GM23338 (cell line): Measurements from ENCODE around the gene RIN3. TPM values are rescaled to one million over a fixed set of nuclear protein-coding genes. Genes with fewer than 3 reads are reported as not detected.

ENCODE experiments used
- ATAC-seq: fragments of 200-7000 bp; cut with Tn5 transposase; 3 replicates; pipeline ENCODE4 v1.9.1; 2020
- DNase-seq: peaks from one replicate; pipeline ENCODE4 v3.0.0-alpha.2; 2015; ENCODE audit warnings: low spot score
- H2AFZ ChIP-seq: fragments of 200-600 bp; sonication (generic); 2 replicates; pipeline ENCODE4 v1.8.0; 2016; ENCODE audit warnings: antibody characterized with exemption, mild to moderate bottlenecking, moderate library complexity
- H3F3A ChIP-seq: fragments of 200-600 bp; sonication (generic); replicated peaks from 2 replicates; pipeline ENCODE4 v1.8.0; 2017; ENCODE audit warnings: antibody characterized with exemption, mixed run types, low read depth
- H3K27ac ChIP-seq: fragments of 200-600 bp; sonication (generic); 2 replicates; pipeline ENCODE4 v1.6.1; 2016; ENCODE audit warnings: low read depth
- H3K27me3 ChIP-seq: fragments of 200-600 bp; sonication (generic); 2 replicates; pipeline ENCODE4 v1.8.0; 2016; ENCODE audit warnings: mild to moderate bottlenecking, mixed run types, moderate library complexity; ENCODE audit not compliant: insufficient read depth
- H3K36me3 ChIP-seq: fragments of 200-600 bp; sonication (generic); 2 replicates; pipeline ENCODE4 v1.8.0; 2016; ENCODE audit warnings: mild to moderate bottlenecking; ENCODE audit not compliant: insufficient read depth
- H3K4me1 ChIP-seq: fragments of 200-600 bp; sonication (generic); 2 replicates; pipeline ENCODE4 v1.8.0; 2016; ENCODE audit warnings: mild to moderate bottlenecking, moderate library complexity; ENCODE audit not compliant: insufficient read depth
- H3K4me2 ChIP-seq: fragments of 200-600 bp; sonication (generic); 2 replicates; pipeline ENCODE4 v1.7.1; 2017; ENCODE audit warnings: mixed run types
- H3K4me3 ChIP-seq: fragments of 200-600 bp; sonication (generic); 2 replicates; pipeline ENCODE4 v1.6.1; 2016; ENCODE audit warnings: mixed run types
- H3K79me2 ChIP-seq: fragments of 200-600 bp; sonication (generic); replicated peaks from 2 replicates; pipeline ENCODE4 v1.8.0; 2017; ENCODE audit warnings: mild to moderate bottlenecking; ENCODE audit not compliant: insufficient read depth
- H3K9me2 ChIP-seq: fragments of 200-600 bp; sonication (generic); 2 replicates; pipeline ENCODE4 v1.8.0; 2017; ENCODE audit not compliant: insufficient read depth
- H4K20me1 ChIP-seq: fragments of 200-600 bp; sonication (generic); replicated peaks from 2 replicates; pipeline ENCODE4 v1.8.0; 2017; ENCODE audit warnings: mild to moderate bottlenecking; ENCODE audit not compliant: insufficient read depth
- H3K27ac Mint-ChIP-seq: 2 replicates; pipeline ENCODE4 v1.8.0; 2020; ENCODE audit warnings: inconsistent platforms, mild to moderate bottlenecking, moderate library complexity, mixed read lengths
- H3K27me3 Mint-ChIP-seq: 3 replicates; pipeline ENCODE4 v1.8.0; 2022; ENCODE audit warnings: low read depth, mild to moderate bottlenecking, moderate library complexity, mixed read lengths, inconsistent platforms; ENCODE audit not compliant: insufficient read depth, poor library complexity
- H3K36me3 Mint-ChIP-seq: 3 replicates; pipeline ENCODE4 v1.8.0; 2021; ENCODE audit warnings: low read depth, mild to moderate bottlenecking, inconsistent platforms, moderate library complexity, mixed read lengths
- H3K4me1 Mint-ChIP-seq: 3 replicates; pipeline ENCODE4 v1.8.0; 2020; ENCODE audit warnings: mild to moderate bottlenecking, inconsistent platforms, mixed read lengths
- H3K4me3 Mint-ChIP-seq: 3 replicates; pipeline ENCODE4 v1.8.0; 2021; ENCODE audit warnings: moderate library complexity, mild to moderate bottlenecking, inconsistent platforms, mixed read lengths
- H3K9me3 Mint-ChIP-seq: 3 replicates; pipeline ENCODE4 v1.8.0; 2020; ENCODE audit warnings: moderate library complexity, mild to moderate bottlenecking, inconsistent platforms, mixed read lengths
- EZH2 ChIP-seq: fragments of 200-600 bp; sonication (generic); IDR thresholded peaks from one replicate; pipeline ENCODE4 v1.8.0; 2017; ENCODE audit warnings: antibody characterized with exemption, mild to moderate bottlenecking, low read depth; ENCODE audit not compliant: unreplicated experiment
- EZH2phosphoT487 ChIP-seq: fragments of 200-600 bp; sonication (generic); IDR thresholded peaks from one replicate; pipeline ENCODE4 v1.8.1; 2018; ENCODE audit warnings: antibody characterized with exemption; ENCODE audit not compliant: unreplicated experiment
- JUNB ChIP-seq: IDR thresholded peaks from one replicate; pipeline ENCODE4 v1.6.1; 2016; ENCODE audit warnings: antibody characterized with exemption; ENCODE audit not compliant: unreplicated experiment
- NANOG ChIP-seq: IDR thresholded peaks from 2 replicates; pipeline ENCODE4 v1.6.1; 2016; ENCODE audit warnings: antibody characterized with exemption, borderline replicate concordance
- POLR2AphosphoS5 ChIP-seq: IDR thresholded peaks from 2 replicates; pipeline ENCODE4 v1.6.1; 2016; ENCODE audit warnings: antibody characterized with exemption, low read depth
- REST ChIP-seq: IDR thresholded peaks from one replicate; pipeline ENCODE4 v1.6.1; 2018; ENCODE audit warnings: antibody characterized with exemption; ENCODE audit not compliant: unreplicated experiment
- STAT1 ChIP-seq: IDR thresholded peaks from one replicate; pipeline ENCODE4 v1.6.1; 2016; ENCODE audit warnings: antibody characterized with exemption; ENCODE audit not compliant: unreplicated experiment
- ZNF331 ChIP-seq: fragments of 250-450 bp; sonication (Bioruptor Pico); IDR thresholded peaks from 2 replicates; pipeline ENCODE4 v1.5.0; 2020; ENCODE audit warnings: low read depth, mild to moderate bottlenecking, moderate library complexity
- polyA plus RNA-seq: library from polyadenylated mRNA; unstranded; fragments of >200 nt; fragmentation: Nextera tagmentation; extraction: Ambion mirVana; gene quantifications from 2 replicates; pipeline ENCODE4 v1.2.1, GENCODE V29; 2016
- total RNA-seq: library from RNA; depleted of rRNA; stranded (reverse); fragments of >200 nt; shearing (Covaris generic); gene quantifications from 2 replicates; pipeline ENCODE4 v1.2.3, GENCODE V29; 2014
- TF ChIP-seq, protein P1 (sequence below), 2 experiments: fragments of 200-600 bp in 1 of 2; sonication (generic) in 1 of 2; conservative IDR thresholded peaks; 2 replicates each; pipeline versions ENCODE4 v1.5.1 to v1.6.1; 2016 to 2017; ENCODE audit warnings: antibody characterized with exemption in 2 of 2, low read depth in 2 of 2, mild to moderate bottlenecking in 2 of 2, moderate library complexity in 1 of 2
- TF ChIP-seq, protein P2 (sequence below): IDR thresholded peaks from 2 replicates; pipeline ENCODE4 v1.6.1; 2016; ENCODE audit warnings: antibody characterized with exemption

RIN3 gene
- total and polyA plus RNA-seq, 2 experiments from 2014 or later = 0.97 to 1.5 TPM

DNA sequence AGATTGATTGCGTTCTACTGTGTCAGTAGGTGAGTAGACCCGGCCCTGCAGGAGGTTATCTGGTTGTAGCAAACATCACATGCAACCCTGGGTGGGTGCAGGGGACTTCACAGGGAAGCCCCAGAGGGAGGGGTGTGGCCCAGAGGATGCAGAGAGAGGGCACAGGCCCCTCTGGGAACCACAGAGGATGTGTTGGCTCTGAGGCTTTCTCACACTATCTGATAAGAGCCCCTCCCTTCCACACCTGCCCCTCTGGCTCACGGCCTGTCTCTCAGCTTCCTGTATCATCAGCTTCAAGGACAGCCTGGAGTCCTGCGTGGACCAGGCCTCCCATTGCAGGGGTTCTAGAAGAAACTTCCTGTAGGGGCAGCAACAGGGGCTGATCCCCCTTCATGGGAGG, 101.9 kb downstream of the RIN3 start (continued):
- TF ChIP-seq, protein P1, sequence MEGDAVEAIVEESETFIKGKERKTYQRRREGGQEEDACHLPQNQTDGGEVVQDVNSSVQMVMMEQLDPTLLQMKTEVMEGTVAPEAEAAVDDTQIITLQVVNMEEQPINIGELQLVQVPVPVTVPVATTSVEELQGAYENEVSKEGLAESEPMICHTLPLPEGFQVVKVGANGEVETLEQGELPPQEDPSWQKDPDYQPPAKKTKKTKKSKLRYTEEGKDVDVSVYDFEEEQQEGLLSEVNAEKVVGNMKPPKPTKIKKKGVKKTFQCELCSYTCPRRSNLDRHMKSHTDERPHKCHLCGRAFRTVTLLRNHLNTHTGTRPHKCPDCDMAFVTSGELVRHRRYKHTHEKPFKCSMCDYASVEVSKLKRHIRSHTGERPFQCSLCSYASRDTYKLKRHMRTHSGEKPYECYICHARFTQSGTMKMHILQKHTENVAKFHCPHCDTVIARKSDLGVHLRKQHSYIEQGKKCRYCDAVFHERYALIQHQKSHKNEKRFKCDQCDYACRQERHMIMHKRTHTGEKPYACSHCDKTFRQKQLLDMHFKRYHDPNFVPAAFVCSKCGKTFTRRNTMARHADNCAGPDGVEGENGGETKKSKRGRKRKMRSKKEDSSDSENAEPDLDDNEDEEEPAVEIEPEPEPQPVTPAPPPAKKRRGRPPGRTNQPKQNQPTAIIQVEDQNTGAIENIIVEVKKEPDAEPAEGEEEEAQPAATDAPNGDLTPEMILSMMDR (conservative IDR thresholded peaks at IDR 0.05; ENCODE audit: low read depth in 2 of 2) = no peak

GRCh38 chr14:92616178-92616577, 102.6 kb downstream of the RIN3 start:
- peaks cover 4% of the 10 kb centered on the region for H3K9me3 Mint-ChIP-seq
- Histone ChIP-seq H3K9me2 (peaks cover 5% of the 10 kb centered on the region; the same call in 1 of the 2 replicates), H4K20me1 (no peaks in the 10 kb centered on the region), H3K36me3 (no peaks in the 10 kb centered on the region), H3K27me3 (no peaks in the 10 kb centered on the region), H3F3A (no peaks in the 10 kb centered on the region), H3K27ac (no peak overlapping the region), H3K4me3 (no peak overlapping the region), H3K79me2 (no peaks in the 10 kb centered on the region), H2AFZ (no peak overlapping the region), H3K4me1 (no peaks in the 10 kb centered on the region), H3K4me2 (no peak overlapping the region)
- peaks cover 5% of the 10 kb centered on the region for H3K4me1 Mint-ChIP-seq
- TF ChIP-seq, protein P2, sequence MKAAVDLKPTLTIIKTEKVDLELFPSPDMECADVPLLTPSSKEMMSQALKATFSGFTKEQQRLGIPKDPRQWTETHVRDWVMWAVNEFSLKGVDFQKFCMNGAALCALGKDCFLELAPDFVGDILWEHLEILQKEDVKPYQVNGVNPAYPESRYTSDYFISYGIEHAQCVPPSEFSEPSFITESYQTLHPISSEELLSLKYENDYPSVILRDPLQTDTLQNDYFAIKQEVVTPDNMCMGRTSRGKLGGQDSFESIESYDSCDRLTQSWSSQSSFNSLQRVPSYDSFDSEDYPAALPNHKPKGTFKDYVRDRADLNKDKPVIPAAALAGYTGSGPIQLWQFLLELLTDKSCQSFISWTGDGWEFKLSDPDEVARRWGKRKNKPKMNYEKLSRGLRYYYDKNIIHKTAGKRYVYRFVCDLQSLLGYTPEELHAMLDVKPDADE = no peak
- TF ChIP-seq EZH2 (no peak), POLR2AphosphoS5 (no peak), NANOG (no peak), EZH2phosphoT487 (no peak)
- TF ChIP-seq, protein P1 (conservative IDR thresholded peaks at IDR 0.05; ENCODE audit: low read depth in 2 of 2) = no peak
- H3K36me3 Mint-ChIP-seq = peaks cover under 1% of the 10 kb centered on the region; the same call in 1 of the 3 replicates
- no peak for DNase-seq
- no peak for ATAC-seq
- H3K4me3 Mint-ChIP-seq = no peak overlapping the region
- no peak overlapping the region for H3K27ac Mint-ChIP-seq
- H3K27me3 Mint-ChIP-seq = peaks cover 4% of the 10 kb centered on the region

- no peaks in the 10 kb centered on the region for H4K20me1 ChIP-seq
- no peak overlapping the region for H3K4me2 ChIP-seq
- no peaks in the 10 kb centered on the region for H3F3A ChIP-seq
- Mint-ChIP-seq H3K27ac (no peak overlapping the region), H3K4me1 (peaks cover 5% of the 10 kb centered on the region), H3K4me3 (no peak overlapping the region), H3K27me3 (no peaks in the 10 kb centered on the region), H3K36me3 (peaks cover 12% of the 10 kb centered on the region; the same call in 2 of the 3 replicates), H3K9me3 (peaks cover 18% of the 10 kb centered on the region)
- H3K4me1 ChIP-seq = no peaks in the 10 kb centered on the region
- DNase-seq (no peak), ATAC-seq (no peak)
- peaks cover 5% of the 10 kb centered on the region; the same call in 1 of the 2 replicates for H3K9me2 ChIP-seq
- H2AFZ ChIP-seq = no peak overlapping the region
- H3K79me2 ChIP-seq = no peaks in the 10 kb centered on the region
- H3K36me3 ChIP-seq = no peaks in the 10 kb centered on the region
- H3K27me3 ChIP-seq = no peaks in the 10 kb centered on the region
- H3K4me3 ChIP-seq = no peak overlapping the region
- no peak overlapping the region for H3K27ac ChIP-seq
- TF ChIP-seq ZNF331 = no peak
- TF ChIP-seq, protein P1 (conservative IDR thresholded peaks at IDR 0.05; ENCODE audit: low read depth in 2 of 2) = no peak
- no peak for TF ChIP-seq STAT1
- no peak for TF ChIP-seq JUNB
- no peak for TF ChIP-seq EZH2
- no peak for TF ChIP-seq REST
Measured at GRCh38 chr14:92617581-92617980, 104.0 kb downstream of the RIN3 start.
